IPS-18a (cell line): ENCODE measurements around the gene KHNYN.

ENCODE experiments used
- H3K27ac ChIP-seq: one replicate; pipeline ENCODE4 v1.5.1; 2013; ENCODE audit warnings: low read length
- H3K27me3 ChIP-seq: one replicate; pipeline ENCODE4 v1.6.1; 2013; ENCODE audit warnings: mild to moderate bottlenecking, low read length; ENCODE audit not compliant: control insufficient read depth, insufficient read depth
- H3K36me3 ChIP-seq: one replicate; pipeline ENCODE4 v1.6.1; 2013; ENCODE audit warnings: low read depth, low read length; ENCODE audit not compliant: control insufficient read depth
- H3K4me1 ChIP-seq: one replicate; pipeline ENCODE4 v1.6.1; 2013; ENCODE audit warnings: low read depth, low read length; ENCODE audit not compliant: control insufficient read depth
- H3K4me3 ChIP-seq: one replicate; pipeline ENCODE4 v1.5.1; 2013; ENCODE audit warnings: low read length
- H3K9ac ChIP-seq: one replicate; pipeline ENCODE4 v1.6.1; 2013; ENCODE audit warnings: mild to moderate bottlenecking, low read length, moderate library complexity
- H3K9me3 ChIP-seq: one replicate; pipeline ENCODE4 v1.6.1; 2013; ENCODE audit warnings: low read depth, low read length; ENCODE audit not compliant: control insufficient read depth

KHNYN gene

DNA sequence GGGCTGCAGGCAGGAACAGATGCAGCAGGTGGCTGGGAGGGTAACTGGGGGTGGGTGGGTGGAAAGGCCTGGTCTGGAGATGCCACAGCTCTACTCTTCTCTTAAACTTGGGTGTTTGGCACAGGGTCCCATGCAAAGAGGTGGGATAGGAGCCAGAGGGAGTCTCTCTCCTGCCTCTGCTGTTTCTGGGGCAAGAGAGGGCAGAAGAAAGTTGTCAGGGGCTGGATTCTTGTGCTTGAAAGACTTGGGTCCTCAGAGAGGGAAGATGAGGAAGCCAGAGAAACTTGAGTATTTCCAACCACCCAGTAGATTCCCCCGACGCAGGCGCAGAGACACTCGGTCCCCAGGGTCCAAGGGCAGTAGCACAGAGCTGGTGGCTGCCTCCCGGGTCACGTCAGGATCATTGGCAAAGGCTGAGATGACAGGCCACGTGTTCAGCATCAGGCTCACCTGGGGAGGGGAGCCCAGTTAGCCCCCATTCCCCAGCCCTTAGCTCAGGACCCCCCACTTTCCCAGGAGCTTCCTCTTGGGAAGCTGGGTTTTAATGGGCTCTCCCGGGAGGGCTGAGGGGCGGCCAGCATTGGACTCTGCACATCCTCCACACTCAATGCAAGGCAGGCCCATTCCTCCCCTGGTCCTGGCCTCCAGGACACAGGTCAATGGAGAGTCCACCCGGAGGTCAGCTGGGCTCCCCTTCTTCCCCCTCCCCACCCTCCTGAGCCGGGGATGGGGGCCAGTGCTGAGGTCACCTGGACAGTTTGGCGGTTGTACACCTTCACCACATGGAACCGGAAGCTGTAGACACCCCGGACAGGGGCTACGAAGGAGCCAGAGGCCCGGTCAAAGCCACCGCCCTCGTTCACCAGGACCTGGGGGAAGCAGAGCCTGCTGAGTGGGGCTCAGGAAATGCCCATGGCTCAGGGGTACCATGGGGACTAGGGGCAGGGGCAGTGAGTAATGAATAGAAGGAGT is 1.9 kb upstream of the KHNYN start:
- peaks cover 1% of the 10 kb centered on the region for H3K36me3 ChIP-seq
- H3K4me1 ChIP-seq: peaks cover 6% of the 10 kb centered on the region
- no peak overlapping the region for H3K27ac ChIP-seq
- H3K9me3 ChIP-seq: no peaks in the 10 kb centered on the region
- peaks cover 9% of the 10 kb centered on the region for H3K27me3 ChIP-seq
- no peak overlapping the region for H3K4me3 ChIP-seq
- no peak overlapping the region for H3K9ac ChIP-seq

DNA sequence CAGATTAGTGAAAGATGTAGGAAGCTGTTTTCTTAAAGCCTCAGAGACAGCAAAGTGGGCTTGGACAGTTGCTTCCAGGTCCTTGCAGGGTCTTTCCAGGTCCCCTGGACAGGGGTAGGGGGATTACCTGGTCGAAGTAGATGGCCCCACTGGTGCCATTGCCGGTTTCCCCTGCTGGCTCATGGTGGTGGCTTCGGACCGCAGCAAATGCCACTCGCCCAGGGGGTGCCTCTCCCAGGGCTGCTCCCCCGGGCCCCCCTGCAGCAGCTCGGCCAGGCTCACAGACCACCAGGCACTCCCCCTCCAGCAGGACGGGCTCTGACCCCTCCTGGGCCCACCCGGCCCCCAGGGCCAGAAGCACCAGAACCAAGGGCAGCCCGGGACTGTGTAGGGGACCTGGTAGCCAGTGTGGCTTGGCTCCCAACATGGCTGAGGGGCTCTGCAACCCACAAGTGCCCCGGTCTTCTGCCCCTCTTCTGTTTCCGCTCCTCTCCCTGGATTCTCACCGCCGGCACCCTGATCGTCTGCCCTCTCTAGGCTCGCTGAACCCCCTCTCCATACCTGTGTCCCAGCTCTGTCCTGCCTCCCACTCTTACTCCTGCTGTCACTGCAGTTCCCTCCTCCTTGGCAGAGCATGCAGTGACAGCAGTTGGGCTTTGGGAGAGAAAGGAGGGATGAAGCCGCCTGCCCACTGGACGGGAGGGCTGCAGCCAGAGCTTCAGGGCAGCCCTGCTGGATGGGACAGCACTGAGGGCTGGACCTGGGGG is 943 bp upstream of the KHNYN start:
- Histone ChIP-seq H3K4me1 (peaks cover 6% of the 10 kb centered on the region), H3K27me3 (peaks cover 9% of the 10 kb centered on the region), H3K9me3 (no peaks in the 10 kb centered on the region), H3K4me3 (no peak overlapping the region), H3K36me3 (peaks cover 8% of the 10 kb centered on the region), H3K9ac (no peak overlapping the region), H3K27ac (no peak overlapping the region)

DNA sequence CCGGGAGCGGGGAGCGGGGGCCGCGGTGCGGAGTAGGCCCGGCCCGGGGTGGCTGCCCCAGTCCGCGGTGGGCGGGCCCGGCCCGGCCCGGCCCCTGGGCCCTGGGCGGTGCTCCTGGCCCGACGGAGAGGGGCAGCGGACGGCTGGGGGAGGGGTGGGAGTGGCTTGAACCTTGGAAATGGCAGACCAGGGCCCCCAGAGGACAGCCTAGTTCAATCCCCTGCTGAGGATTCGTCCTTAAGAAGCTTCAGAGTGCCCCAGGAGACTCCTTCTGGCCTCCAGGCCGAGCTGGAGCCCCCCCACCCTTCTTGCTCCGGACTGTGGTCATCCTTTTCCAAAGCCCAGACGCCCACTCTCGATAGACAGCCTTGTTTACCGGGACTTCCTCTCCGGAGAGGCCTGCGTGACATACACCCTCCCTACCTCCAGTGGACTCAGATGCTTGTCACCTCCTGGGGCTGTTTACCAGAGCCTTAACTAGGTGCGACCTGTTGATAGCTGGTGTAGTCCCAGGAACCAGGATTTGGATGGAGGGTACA is 458 bp downstream of the KHNYN start:
- H3K9ac ChIP-seq: peak overlapping the region; percentile 24
- H3K4me3 ChIP-seq: peak overlapping the region; percentile 69
- H3K27me3 ChIP-seq: peaks cover 9% of the 10 kb centered on the region
- no peak overlapping the region for H3K27ac ChIP-seq
- H3K9me3 ChIP-seq: no peaks in the 10 kb centered on the region
- H3K4me1 ChIP-seq: peaks cover 6% of the 10 kb centered on the region
- peaks cover 10% of the 10 kb centered on the region for H3K36me3 ChIP-seq

DNA sequence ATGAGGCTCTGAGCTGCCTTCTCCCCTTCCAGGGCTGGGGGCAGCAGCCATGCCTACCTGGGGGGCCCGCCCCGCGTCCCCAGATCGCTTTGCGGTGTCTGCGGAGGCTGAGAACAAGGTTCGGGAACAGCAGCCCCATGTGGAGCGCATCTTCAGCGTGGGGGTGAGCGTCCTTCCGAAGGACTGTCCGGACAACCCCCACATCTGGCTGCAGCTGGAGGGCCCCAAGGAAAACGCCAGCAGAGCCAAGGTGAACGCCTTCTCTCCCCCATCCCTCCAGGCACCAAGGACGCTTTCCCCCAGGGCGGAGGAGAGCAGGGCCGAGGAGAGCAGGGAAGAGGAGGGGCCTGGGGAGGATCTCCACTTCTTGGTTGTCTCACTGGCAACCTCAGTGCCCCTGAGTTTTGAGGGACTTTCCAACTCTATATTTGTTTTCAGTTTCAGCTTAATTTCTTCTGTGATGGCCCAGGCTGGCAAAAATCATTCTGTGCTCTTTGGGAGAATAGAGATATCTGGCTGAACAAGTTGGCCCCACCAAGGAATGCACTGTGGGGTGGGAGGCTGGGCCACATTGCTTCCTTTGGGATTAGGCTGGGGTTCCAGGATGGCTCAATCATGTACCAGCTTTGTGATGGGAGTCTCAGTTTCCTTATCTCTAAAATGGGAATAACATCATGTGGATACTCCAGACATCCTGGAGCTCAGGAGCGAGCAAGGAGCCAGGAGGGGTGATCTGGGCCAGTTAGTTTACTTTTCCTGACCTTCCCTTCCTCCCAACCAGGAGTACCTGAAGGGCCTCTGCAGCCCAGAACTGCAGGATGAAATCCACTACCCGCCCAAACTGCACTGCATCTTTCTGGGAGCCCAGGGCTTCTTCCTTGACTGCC is 1.2 kb downstream of the KHNYN start:
- Histone ChIP-seq H3K4me3 (peak overlapping the region; percentile 69), H3K9ac (peak overlapping the region; percentile 24), H3K36me3 (peaks cover 10% of the 10 kb centered on the region), H3K27me3 (peaks cover 9% of the 10 kb centered on the region), H3K4me1 (peaks cover 6% of the 10 kb centered on the region), H3K9me3 (no peaks in the 10 kb centered on the region), H3K27ac (no peak overlapping the region)

DNA sequence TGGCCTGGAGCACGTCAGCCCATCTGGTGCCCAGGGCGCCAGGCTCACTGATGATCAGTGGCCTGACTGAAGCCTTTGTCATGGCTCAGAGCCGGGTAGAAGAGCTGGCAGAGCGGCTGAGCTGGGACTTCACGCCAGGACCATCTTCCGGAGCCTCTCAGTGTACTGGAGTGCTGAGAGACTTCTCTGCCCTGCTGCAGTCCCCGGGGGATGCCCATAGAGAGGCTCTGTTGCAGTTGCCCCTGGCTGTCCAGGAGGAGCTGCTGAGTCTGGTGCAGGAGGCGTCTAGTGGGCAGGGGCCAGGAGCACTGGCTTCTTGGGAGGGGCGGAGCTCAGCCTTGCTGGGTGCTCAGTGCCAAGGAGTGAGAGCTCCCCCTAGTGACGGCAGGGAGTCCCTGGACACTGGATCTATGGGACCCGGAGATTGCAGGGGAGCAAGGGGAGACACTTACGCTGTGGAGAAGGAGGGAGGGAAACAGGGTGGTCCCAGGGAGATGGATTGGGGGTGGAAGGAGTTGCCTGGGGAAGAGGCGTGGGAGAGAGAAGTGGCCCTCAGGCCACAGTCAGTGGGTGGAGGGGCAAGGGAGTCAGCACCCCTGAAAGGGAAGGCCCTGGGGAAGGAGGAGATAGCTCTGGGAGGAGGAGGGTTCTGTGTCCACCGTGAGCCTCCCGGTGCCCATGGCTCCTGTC is 2.0 kb downstream of the KHNYN start:
- Histone ChIP-seq H3K36me3 (peaks cover 10% of the 10 kb centered on the region), H3K4me3 (no peak overlapping the region), H3K9me3 (no peaks in the 10 kb centered on the region), H3K27me3 (peaks cover 9% of the 10 kb centered on the region), H3K4me1 (peaks cover 6% of the 10 kb centered on the region), H3K9ac (no peak overlapping the region), H3K27ac (no peak overlapping the region)

DNA sequence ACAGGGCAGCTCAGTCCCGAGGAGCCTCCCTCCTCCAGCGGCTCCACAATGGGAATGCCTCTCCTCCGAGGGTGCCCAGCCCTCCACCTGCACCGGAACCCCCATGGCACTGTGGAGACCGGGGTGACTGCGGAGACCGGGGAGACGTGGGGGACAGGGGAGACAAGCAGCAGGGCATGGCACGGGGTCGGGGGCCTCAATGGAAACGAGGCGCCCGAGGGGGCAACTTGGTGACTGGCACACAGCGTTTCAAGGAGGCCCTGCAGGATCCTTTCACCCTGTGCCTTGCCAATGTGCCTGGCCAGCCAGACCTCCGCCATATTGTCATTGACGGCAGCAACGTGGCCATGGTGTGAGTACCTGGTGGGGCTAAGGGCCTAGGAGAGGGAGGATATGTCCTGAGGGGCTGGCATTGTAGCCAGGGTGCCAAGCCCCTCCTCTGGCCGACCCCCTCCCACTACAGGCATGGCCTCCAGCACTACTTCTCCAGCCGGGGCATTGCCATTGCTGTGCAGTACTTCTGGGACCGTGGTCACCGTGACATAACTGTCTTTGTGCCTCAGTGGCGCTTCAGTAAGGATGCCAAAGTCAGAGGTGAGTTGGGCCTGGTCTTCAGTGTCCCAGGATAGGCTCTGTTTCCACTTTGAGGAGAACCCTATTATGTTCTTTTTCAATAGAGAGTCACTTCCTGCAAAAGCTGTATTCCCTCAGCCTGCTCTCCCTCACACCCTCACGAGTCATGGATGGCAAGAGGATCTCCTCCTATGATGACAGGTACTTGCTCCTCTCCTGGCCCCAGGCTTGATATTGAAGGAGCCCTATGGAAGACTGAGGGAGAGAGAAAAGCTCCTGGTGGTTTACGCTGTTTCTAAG is 2.7 kb downstream of the KHNYN start:
- H3K4me3 ChIP-seq: no peak overlapping the region
- peaks cover 11% of the 10 kb centered on the region for H3K36me3 ChIP-seq
- H3K27me3 ChIP-seq: peaks cover 6% of the 10 kb centered on the region
- no peaks in the 10 kb centered on the region for H3K9me3 ChIP-seq
- H3K4me1 ChIP-seq: peaks cover 6% of the 10 kb centered on the region
- H3K27ac ChIP-seq: no peak overlapping the region
- no peak overlapping the region for H3K9ac ChIP-seq

DNA sequence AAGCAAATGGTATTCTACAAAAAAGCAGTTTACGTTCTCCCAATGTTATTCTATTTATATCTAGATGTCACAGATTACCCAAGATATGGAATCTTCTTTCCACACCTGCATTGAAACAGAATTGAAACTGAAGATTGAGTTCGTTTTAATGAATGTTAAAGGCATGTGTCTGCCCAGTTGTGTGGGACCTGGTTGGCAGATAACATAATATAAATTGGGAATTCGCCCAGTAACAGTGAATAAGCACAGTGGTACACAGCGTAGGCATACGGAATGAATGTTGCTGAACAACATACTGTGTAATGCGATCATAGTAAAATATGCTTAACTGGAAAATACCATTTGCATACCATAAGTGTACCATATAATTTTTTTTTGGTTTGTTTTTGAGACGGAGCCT is 4.3 kb downstream of the KHNYN start:
- Histone ChIP-seq H3K27ac (no peak overlapping the region), H3K36me3 (peaks cover 25% of the 10 kb centered on the region), H3K4me1 (peaks cover 6% of the 10 kb centered on the region), H3K4me3 (no peak overlapping the region), H3K27me3 (no peaks in the 10 kb centered on the region), H3K9ac (no peak overlapping the region), H3K9me3 (no peaks in the 10 kb centered on the region)

DNA sequence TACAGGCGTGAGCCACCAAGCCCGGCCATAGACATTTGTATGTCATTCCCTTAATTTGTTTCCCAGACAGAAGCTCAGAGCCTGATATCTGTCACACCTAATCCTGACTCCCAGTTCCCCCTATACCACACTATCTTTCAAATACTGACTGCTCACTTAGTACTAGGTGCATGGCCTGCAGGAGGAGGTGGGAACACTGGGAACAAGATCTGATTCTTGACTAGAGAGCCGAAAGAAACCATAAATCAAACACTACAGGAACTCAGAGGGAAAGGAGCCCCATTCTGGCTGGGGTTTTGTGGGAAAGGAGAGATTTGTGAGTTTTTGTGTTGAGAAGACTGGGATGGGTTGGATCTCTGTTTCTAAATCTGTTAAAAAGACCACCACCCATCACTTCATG is 4.9 kb downstream of the KHNYN start:
- Histone ChIP-seq H3K9me3 (no peaks in the 10 kb centered on the region), H3K36me3 (peaks cover 31% of the 10 kb centered on the region), H3K4me1 (peaks cover 6% of the 10 kb centered on the region), H3K4me3 (no peak overlapping the region), H3K9ac (no peak overlapping the region), H3K27me3 (no peaks in the 10 kb centered on the region), H3K27ac (no peak overlapping the region)

DNA sequence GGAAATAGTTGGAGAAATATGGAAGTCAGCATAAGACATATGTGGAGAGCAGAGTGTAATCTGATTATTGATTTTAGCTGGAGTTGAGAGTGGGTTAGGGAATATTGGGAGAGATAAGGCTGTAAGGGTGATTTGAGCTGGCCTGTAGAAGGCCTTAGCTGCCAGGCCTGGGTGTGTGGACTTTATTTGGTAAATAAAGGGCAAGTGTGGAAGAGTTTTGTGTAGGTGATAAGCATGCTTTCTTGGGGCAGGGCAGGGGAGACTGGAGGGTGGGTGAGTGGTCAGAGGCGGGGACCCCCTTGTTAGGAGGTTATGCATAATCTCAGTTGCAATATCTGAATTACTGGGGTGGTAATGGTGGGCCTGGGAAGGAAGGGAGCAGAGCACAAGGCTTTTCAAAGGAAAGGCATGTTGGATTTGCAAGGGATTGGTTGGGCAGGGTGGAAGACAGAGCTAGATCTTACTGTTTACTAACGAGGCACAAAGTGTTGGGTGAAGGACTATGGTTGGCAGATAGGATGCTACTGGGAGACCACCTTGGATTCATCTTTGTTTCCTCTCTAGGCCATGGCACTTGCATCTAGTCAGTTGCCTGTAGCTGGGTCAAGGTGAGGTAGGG is 5.5 kb downstream of the KHNYN start:
- Histone ChIP-seq H3K27ac (no peak overlapping the region), H3K36me3 (peaks cover 37% of the 10 kb centered on the region), H3K27me3 (no peaks in the 10 kb centered on the region), H3K9ac (no peak overlapping the region), H3K9me3 (no peaks in the 10 kb centered on the region), H3K4me1 (peaks cover 6% of the 10 kb centered on the region), H3K4me3 (no peak overlapping the region)

DNA sequence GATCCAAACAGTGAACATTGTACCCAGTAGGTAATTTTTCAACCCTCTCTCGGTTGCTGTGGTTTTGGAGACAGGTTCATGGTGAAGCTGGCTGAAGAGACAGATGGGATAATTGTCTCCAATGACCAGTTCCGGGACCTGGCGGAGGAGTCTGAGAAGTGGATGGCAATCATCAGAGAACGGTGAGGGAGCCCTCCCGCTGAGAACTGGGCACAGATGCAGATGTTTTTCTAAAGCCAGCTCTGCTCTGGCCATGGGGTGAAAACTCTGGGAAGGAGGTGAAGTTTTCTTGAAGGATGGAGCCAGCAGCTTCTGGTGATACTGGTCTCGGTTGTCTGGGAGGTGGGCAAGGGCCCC is 6.2 kb downstream of the KHNYN start:
- H3K9ac ChIP-seq: no peak overlapping the region
- H3K36me3 ChIP-seq: peaks cover 41% of the 10 kb centered on the region
- no peak overlapping the region for H3K4me3 ChIP-seq
- no peaks in the 10 kb centered on the region for H3K9me3 ChIP-seq
- no peaks in the 10 kb centered on the region for H3K27me3 ChIP-seq
- H3K27ac ChIP-seq: no peak overlapping the region
- peaks cover 5% of the 10 kb centered on the region for H3K4me1 ChIP-seq
